ENCODE results near the gene POU2AF2. TPM values are rescaled to one million over a fixed set of nuclear protein-coding genes. Genes with fewer than 3 reads are reported as not detected.
"Not testable (repeated sequence)": the region's sequence is repeated elsewhere in the genome, so short reads cannot be mapped to it uniquely, and the experiment has no call there.

The POU2AF2 gene
- total RNA-seq, 1 donor = not detected

DNA sequence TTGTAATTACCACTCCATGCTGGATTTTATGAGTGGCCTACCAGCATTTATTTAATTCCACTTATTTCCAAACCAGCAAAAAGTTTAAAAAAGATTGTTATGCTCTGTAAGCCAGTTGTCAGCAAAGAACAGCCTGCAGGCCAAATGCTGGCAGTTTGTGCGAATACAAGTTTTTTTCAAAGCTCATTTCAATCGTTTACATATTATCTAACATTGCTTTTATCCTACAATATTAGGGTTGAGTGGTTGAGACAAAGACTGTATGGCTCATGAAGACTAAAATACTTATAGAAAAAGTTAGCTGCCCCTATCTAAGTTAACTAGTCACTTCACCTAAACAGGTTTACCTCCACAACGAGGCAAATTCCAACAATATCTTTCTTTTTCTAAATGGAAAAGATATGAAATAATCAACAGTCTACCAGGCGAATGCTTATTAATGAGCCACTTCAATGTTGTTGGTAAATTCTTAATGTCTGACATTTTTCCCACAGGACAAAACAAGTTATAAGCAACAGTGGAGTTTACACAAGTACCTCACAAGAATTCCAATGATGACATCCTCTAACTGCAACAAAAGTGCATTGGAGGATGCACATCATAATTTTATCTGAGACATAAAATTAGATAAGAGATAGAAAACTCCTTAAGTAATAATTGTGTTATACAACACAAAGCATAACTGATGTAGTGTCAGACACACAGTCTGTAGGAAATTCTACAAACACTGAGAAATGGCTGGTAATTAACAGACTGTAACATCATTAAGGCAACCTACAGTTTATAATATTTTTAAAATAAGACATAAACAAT lies 35.8 kb upstream of the POU2AF2 start:
- H3K4me3 ChIP-seq (ENCODE audit: low read depth, low read length) = no peak overlapping the region
- TF ChIP-seq, protein P1, sequence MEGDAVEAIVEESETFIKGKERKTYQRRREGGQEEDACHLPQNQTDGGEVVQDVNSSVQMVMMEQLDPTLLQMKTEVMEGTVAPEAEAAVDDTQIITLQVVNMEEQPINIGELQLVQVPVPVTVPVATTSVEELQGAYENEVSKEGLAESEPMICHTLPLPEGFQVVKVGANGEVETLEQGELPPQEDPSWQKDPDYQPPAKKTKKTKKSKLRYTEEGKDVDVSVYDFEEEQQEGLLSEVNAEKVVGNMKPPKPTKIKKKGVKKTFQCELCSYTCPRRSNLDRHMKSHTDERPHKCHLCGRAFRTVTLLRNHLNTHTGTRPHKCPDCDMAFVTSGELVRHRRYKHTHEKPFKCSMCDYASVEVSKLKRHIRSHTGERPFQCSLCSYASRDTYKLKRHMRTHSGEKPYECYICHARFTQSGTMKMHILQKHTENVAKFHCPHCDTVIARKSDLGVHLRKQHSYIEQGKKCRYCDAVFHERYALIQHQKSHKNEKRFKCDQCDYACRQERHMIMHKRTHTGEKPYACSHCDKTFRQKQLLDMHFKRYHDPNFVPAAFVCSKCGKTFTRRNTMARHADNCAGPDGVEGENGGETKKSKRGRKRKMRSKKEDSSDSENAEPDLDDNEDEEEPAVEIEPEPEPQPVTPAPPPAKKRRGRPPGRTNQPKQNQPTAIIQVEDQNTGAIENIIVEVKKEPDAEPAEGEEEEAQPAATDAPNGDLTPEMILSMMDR (IDR thresholded peaks at IDR 0.05; ENCODE audit: insufficient read depth, low read length) = no peak
- no peak for DNase-seq (ENCODE audit: low read depth)

- DNase-seq (ENCODE audit: low read depth) = no peak
- no peak overlapping the region for H3K4me3 ChIP-seq (ENCODE audit: low read depth, low read length)
- TF ChIP-seq, protein P1 (IDR thresholded peaks at IDR 0.05; ENCODE audit: insufficient read depth, low read length) = no peak
Observed at GRCh38 chr11:111213256-111213655, 32.3 kb upstream of the POU2AF2 start.

GRCh38 chr11:111220721-111221120 lies 24.8 kb upstream of the POU2AF2 start:
- DNase-seq (ENCODE audit: low read depth) = no peak
- TF ChIP-seq, protein P1 (IDR thresholded peaks at IDR 0.05; ENCODE audit: insufficient read depth, low read length) = no peak
- H3K4me3 ChIP-seq (ENCODE audit: low read depth, low read length) = no peak overlapping the region

DNA sequence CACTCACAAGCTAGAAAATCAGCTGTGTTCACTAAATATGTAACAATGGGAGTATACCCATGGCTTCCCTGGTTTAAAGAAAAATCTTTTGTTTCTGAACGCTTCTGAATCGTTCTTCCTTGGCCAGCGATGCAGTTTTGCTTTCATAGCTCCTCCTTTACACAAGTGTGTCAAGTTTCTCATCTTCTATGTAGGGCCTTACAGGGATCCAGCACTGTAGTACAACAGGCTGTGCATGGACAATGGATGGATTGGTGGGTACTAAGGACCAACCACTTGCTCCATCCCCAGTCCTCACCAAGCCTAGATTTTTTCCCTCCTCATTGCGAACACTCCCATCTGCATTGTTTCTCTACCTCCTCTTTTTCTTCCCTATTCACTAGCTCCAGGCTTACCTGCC lies 24.3 kb upstream of the POU2AF2 start:
- H3K4me3 ChIP-seq (ENCODE audit: low read depth, low read length) = no peak overlapping the region
- no peak for DNase-seq (ENCODE audit: low read depth)
- TF ChIP-seq, protein P1 (IDR thresholded peaks at IDR 0.05; ENCODE audit: insufficient read depth, low read length) = no peak

DNA sequence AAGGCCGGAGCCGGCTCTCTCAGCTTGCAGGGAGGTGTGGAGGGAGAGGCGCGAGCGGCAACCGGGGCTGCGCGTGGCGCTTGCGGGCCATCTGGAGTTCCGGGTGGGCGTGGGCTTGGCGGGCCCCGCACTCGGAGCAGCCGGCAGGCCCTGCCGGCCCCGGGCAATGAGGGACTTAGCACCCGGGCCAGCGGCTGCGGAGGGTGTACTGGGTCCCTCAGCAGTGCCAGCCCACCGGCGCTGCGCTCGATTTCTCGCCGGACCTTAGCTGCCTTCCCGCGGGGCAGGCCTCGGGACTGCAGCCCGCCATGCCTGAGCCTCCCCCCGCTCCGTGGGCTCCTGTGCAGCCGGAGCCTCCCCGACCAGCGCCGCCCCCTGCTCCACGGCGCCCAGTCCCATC lies 23.6 kb upstream of the POU2AF2 start:
- not testable (repeated sequence) for DNase-seq (ENCODE audit: low read depth); H3K4me3 ChIP-seq (ENCODE audit: low read depth, low read length)

- H3K4me3 ChIP-seq (ENCODE audit: low read depth, low read length); DNase-seq (ENCODE audit: low read depth): not testable (repeated sequence)
Observed at GRCh38 chr11:111222821-111223455, 22.6 kb upstream of the POU2AF2 start.

DNA sequence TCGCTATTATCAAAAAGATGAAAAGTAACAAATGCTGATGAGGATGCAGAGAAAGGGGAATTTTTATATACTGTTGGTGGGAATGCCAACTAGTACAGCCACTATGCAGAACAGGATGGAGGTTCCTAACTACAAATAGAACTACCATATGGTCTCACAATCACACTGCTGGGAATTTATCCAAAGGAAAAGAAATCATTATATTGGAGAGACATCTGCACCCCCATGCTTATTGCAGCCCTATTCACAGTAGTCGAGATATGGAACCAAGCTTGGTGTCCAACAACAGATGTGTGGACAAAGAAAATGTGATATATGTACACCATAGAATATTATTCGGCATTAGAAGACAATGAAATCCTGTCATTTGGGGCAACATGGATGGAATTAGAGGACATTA lies 19.6 kb upstream of the POU2AF2 start:
- DNase-seq (ENCODE audit: low read depth) = no peak
- H3K4me3 ChIP-seq (ENCODE audit: low read depth, low read length) = no peak overlapping the region
- TF ChIP-seq, protein P1 (IDR thresholded peaks at IDR 0.05; ENCODE audit: insufficient read depth, low read length) = no peak

- TF ChIP-seq, protein P1 (IDR thresholded peaks at IDR 0.05; ENCODE audit: insufficient read depth, low read length) = no peak
- no peak for DNase-seq (ENCODE audit: low read depth)
- H3K4me3 ChIP-seq (ENCODE audit: low read depth, low read length) = no peak overlapping the region
Observed at GRCh38 chr11:111229604-111230003, 15.9 kb upstream of the POU2AF2 start.

Measured in fibroblast of the aortic adventitia (primary cell).